T-helper 17 cell (primary cell): ENCODE measurements around the gene TRIM32. TPM values are rescaled to one million over a fixed set of nuclear protein-coding genes. Genes with fewer than 3 reads are reported as not detected.

ENCODE experiments used
- ATAC-seq: fragments of 150-1000 bp; cut with Tn5 transposase; 2 replicates; pipeline ENCODE4 v1.10.0; 2021; ENCODE audit warnings: mild to moderate bottlenecking, moderate library complexity
- DNase-seq, 3 donors: peaks; one replicate each; pipeline versions ENCODE4 v3.0.0 to v3.0.0-alpha.2; 2020 to 2021
- H3K9me3 ChIP-seq: one replicate; pipeline ENCODE4 v1.7.0; 2013; ENCODE audit warnings: low read length, mild to moderate bottlenecking; ENCODE audit not compliant: control insufficient read depth, poor library complexity, severe bottlenecking
- H3K27ac Mint-ChIP-seq: one replicate; pipeline ENCODE4 v1.8.0; 2022; ENCODE audit warnings: mild to moderate bottlenecking, moderate library complexity, mixed read lengths
- H3K27me3 Mint-ChIP-seq: one replicate; pipeline ENCODE4 v1.8.0; 2022; ENCODE audit warnings: mixed read lengths
- H3K36me3 Mint-ChIP-seq: one replicate; pipeline ENCODE4 v1.8.0; 2022; ENCODE audit warnings: low read depth, mixed read lengths
- H3K4me1 Mint-ChIP-seq: one replicate; pipeline ENCODE4 v1.8.0; 2022; ENCODE audit warnings: mild to moderate bottlenecking, mixed read lengths
- H3K4me3 Mint-ChIP-seq: one replicate; pipeline ENCODE4 v1.8.0; 2022; ENCODE audit warnings: mild to moderate bottlenecking, moderate library complexity, mixed read lengths
- total RNA-seq, 4 donors: library from RNA in 2 of 4; stranded (reverse) in 2 of 4; gene quantifications; one replicate each; pipeline ENCODE4 v1.2.3 and lab custom pipeline; 2022 to 2026

The TRIM32 gene, protein sequence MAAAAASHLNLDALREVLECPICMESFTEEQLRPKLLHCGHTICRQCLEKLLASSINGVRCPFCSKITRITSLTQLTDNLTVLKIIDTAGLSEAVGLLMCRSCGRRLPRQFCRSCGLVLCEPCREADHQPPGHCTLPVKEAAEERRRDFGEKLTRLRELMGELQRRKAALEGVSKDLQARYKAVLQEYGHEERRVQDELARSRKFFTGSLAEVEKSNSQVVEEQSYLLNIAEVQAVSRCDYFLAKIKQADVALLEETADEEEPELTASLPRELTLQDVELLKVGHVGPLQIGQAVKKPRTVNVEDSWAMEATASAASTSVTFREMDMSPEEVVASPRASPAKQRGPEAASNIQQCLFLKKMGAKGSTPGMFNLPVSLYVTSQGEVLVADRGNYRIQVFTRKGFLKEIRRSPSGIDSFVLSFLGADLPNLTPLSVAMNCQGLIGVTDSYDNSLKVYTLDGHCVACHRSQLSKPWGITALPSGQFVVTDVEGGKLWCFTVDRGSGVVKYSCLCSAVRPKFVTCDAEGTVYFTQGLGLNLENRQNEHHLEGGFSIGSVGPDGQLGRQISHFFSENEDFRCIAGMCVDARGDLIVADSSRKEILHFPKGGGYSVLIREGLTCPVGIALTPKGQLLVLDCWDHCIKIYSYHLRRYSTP
- total RNA-seq (10 to 100 TPM in 1 of 2 donors, 1 to 10 TPM in 1; 8.6 to 10.8 TPM), total RNA-seq (lab: John Stamatoyannopoulos, UW) (11.4 to 17.6 reads per million in 2 donors)

- peak; percentile 99 for ATAC-seq
- H3K9me3 ChIP-seq: no peaks in the 10 kb centered on the region
- peak within 1 kb of the TSS; percentile 90 for H3K27ac Mint-ChIP-seq
- peaks cover 7% of the 10 kb centered on the region for H3K36me3 Mint-ChIP-seq
- peak; percentile 85 to 95 (median 88) for DNase-seq
- no peaks in the 10 kb centered on the region for H3K27me3 Mint-ChIP-seq
- peaks cover 41% of the 10 kb centered on the region for H3K4me1 Mint-ChIP-seq
- H3K4me3 Mint-ChIP-seq: peak within 1 kb of the TSS; percentile 98
Observed at GRCh38 chr9:116687074-116687753, at the start of gene TRIM32. TRIM32 (plus strand) TSS chr9:116687305; CDS start chr9:116697743, 10,438 bp downstream.

DNA sequence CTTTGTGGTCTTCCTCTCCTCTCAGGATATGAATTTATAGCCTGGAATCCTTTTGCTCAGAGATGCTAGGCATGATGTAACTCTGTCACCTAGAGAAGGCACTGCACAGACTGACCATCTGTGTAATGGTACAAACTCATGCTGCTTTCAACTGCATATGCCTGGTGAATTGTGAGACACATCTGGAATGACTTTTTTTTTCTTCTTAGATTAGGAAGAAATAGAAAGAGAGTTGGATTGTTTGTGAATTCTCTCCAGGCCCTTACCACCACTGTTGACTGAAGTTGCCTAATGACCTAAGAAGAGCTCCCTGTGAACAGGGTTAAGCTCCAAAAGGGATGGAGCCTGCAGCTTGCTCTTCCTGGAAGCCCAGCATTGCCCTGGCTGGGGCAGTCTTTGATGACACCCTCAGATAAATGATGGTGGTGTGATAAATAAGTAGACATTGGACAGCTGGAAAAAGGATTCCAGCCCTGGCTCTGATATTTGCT is 47.8 kb upstream of the TRIM32 start:
- Mint-ChIP-seq H3K4me1 (no peaks in the 10 kb centered on the region), H3K36me3 (peaks cover 3% of the 10 kb centered on the region), H3K27ac (no peak overlapping the region), H3K27me3 (no peaks in the 10 kb centered on the region), H3K4me3 (no peak overlapping the region)
- DNase-seq (no peak), ATAC-seq (no peak)
- no peaks in the 10 kb centered on the region for H3K9me3 ChIP-seq

GRCh38 chr9:116641292-116642059 is 45.6 kb upstream of the TRIM32 start:
- ATAC-seq (no peak), DNase-seq (no peak)
- no peaks in the 10 kb centered on the region for H3K27me3 Mint-ChIP-seq
- peaks cover 6% of the 10 kb centered on the region for H3K36me3 Mint-ChIP-seq
- H3K27ac Mint-ChIP-seq: no peak overlapping the region
- H3K4me3 Mint-ChIP-seq: no peak overlapping the region
- no peaks in the 10 kb centered on the region for H3K9me3 ChIP-seq
- peaks cover 3% of the 10 kb centered on the region for H3K4me1 Mint-ChIP-seq

GRCh38 chr9:116643691-116644090 is 43.4 kb upstream of the TRIM32 start:
- H3K27ac Mint-ChIP-seq: no peak overlapping the region

GRCh38 chr9:116644091-116644688 is 42.9 kb upstream of the TRIM32 start:
- Mint-ChIP-seq H3K27ac (no peak overlapping the region), H3K36me3 (peaks cover 11% of the 10 kb centered on the region), H3K27me3 (no peaks in the 10 kb centered on the region), H3K4me1 (peaks cover 8% of the 10 kb centered on the region), H3K4me3 (no peak overlapping the region)
- ATAC-seq (no peak), DNase-seq (no peak)
- H3K9me3 ChIP-seq: no peaks in the 10 kb centered on the region

More at GRCh38 chr9:116643691-116644090, 43.4 kb upstream of the TRIM32 start:
- ATAC-seq: no peak
- peaks cover 11% of the 10 kb centered on the region for H3K36me3 Mint-ChIP-seq
- H3K27me3 Mint-ChIP-seq: no peaks in the 10 kb centered on the region
- peaks cover 8% of the 10 kb centered on the region for H3K4me1 Mint-ChIP-seq
- no peak overlapping the region for H3K4me3 Mint-ChIP-seq
- DNase-seq: no peak
- H3K9me3 ChIP-seq: no peaks in the 10 kb centered on the region

DNA sequence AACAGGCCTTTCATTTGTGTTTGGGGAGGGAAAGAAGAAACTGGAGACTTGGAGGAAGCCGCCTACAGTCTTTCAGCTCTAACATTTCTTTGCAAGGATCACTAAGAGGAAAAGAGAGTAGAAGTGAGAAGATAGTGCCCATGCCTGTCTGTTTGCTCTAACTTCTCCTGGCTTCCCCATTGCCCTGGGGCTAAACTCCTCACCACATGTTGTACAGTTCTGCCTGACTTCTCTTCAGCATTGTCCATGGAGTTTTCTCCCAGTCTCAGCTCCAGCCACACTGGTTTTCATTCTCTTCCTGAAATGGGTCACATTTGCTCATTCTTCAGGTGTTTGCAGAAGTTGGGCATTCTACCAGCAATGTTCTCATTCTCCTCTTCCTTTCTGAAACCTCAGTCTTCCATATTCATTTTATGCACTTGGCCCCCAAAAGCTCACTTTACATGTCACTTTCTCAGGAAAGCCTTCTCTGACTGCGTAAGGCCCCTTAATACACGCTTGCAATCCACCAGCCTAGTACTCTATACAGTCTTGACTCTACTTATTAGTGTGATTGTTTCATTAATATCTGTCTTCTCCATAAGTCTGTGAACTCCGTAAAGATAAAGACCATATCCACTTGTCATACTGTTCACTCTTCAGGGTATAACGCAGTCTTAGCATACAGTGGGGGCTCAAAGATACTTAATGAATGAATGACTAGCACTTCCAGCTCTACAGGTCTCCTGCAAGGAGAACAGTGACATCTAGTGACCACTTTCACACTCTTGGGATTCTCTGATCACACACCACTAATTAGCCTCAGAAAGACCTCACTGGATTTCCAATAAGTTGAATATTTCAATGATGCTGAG is 40.2 kb upstream of the TRIM32 start:
- DNase-seq (no peak), ATAC-seq (no peak)
- H3K27ac Mint-ChIP-seq: no peak overlapping the region
- H3K27me3 Mint-ChIP-seq: no peaks in the 10 kb centered on the region
- H3K36me3 Mint-ChIP-seq: peaks cover 15% of the 10 kb centered on the region
- peaks cover 8% of the 10 kb centered on the region for H3K4me1 Mint-ChIP-seq
- H3K4me3 Mint-ChIP-seq: no peak overlapping the region
- no peaks in the 10 kb centered on the region for H3K9me3 ChIP-seq

DNA sequence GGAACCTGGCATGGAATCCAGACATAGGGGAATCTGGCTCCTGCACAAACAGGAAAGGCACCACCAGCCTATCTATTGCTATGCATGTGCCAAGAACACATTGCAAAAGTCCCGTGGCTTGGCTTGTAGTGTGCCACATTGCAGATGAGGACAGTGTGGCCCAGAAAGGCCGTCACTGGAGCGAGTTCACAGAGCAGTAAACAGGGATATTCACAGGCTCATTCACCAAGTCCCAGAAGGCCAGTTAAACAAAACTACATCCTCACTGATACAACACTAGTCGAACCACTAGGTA is 39.6 kb upstream of the TRIM32 start:
- no peaks in the 10 kb centered on the region for H3K9me3 ChIP-seq
- Mint-ChIP-seq H3K36me3 (peaks cover 15% of the 10 kb centered on the region), H3K27me3 (no peaks in the 10 kb centered on the region), H3K4me1 (peaks cover 8% of the 10 kb centered on the region), H3K4me3 (no peak overlapping the region), H3K27ac (no peak overlapping the region)
- DNase-seq (no peak), ATAC-seq (no peak)

DNA sequence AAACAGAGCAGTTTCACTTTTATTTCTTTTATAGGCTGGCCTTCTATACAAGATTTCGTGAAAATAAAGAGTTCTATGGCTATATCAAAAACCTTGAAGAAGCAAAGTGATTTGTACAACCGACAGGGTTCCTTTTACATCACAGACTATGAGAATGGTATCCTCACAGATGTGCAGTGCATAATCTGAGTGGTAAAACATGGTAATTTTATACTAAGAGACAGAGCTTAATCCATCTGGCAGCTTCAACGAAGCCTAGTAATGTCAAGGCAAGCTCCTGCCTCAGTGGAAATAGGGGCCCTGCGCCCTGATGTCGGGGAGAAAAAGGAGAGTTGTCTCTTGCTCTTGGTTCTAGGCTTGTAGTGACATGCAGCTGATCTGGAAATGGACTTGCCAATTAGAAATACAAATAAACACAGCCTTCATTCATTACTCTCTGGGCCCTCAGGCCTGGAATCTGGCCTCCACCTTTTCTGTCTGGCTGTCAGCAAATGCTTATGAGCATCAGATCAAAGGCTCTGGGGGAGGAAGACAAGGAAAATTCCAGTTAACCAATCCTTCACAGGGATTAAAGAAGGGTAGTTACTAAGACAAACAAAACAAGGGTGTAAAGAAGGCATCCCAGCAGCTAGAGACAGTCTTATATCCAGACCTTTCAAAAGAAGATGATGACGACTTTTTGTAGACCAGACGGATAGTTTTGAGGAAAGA is 33.6 kb upstream of the TRIM32 start:
- Mint-ChIP-seq H3K27me3 (no peaks in the 10 kb centered on the region), H3K4me3 (no peak overlapping the region), H3K27ac (no peak overlapping the region), H3K4me1 (no peaks in the 10 kb centered on the region), H3K36me3 (peaks cover 4% of the 10 kb centered on the region)
- H3K9me3 ChIP-seq: no peaks in the 10 kb centered on the region
- ATAC-seq: no peak
- DNase-seq: no peak

DNA sequence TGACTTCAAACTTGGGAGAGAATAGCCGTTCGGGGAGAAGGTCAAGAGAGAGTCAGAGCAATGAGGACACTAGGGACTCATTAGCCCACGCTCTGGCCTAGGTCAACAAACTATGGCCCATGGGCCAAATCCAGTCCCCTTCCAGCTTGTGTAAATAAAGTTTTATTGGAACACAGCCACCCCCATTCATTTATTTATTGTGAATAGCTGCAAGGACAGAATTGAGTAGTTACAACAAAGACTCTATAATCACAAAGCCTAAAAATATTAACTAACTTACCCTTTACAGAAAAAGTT is 33.1 kb upstream of the TRIM32 start:
- H3K36me3 Mint-ChIP-seq: peaks cover 4% of the 10 kb centered on the region
- no peaks in the 10 kb centered on the region for H3K27me3 Mint-ChIP-seq
- H3K9me3 ChIP-seq: no peaks in the 10 kb centered on the region
- DNase-seq (no peak), ATAC-seq (no peak)
- H3K4me1 Mint-ChIP-seq: no peaks in the 10 kb centered on the region
- no peak overlapping the region for H3K4me3 Mint-ChIP-seq
- H3K27ac Mint-ChIP-seq: no peak overlapping the region

DNA sequence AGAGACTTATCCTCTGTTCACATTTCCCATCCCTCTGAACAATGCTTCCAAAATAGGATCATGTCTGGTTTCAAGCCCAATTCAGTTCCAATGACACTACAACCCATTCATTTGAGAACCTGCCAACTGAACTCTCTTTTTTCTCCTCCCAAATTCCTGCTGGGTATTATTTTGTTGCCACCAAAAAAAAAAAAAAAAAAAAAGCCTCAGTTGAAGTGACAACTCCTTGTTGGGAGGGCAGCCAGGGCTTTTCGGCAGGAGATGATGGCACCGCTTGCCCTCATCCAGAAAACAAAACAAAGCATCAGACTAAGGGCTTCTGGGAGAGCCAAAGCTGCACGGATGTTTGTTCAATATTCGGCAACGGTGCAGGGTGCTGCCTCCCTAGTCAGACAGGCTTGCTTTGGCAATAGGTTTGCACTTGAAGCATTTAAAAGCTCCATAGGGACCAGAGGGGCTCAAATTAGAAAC is 30.6 kb upstream of the TRIM32 start:
- Mint-ChIP-seq H3K4me3 (no peak overlapping the region), H3K27ac (no peak overlapping the region), H3K4me1 (no peaks in the 10 kb centered on the region), H3K27me3 (peaks cover 5% of the 10 kb centered on the region), H3K36me3 (no peaks in the 10 kb centered on the region)
- ATAC-seq: no peak
- no peaks in the 10 kb centered on the region for H3K9me3 ChIP-seq
- no peak for DNase-seq

GRCh38 chr9:116656977-116657376 is 30.1 kb upstream of the TRIM32 start:
- Mint-ChIP-seq H3K4me3 (no peak overlapping the region), H3K27me3 (peaks cover 5% of the 10 kb centered on the region), H3K4me1 (no peaks in the 10 kb centered on the region), H3K27ac (no peak overlapping the region), H3K36me3 (no peaks in the 10 kb centered on the region)
- DNase-seq (no peak), ATAC-seq (no peak)
- no peaks in the 10 kb centered on the region for H3K9me3 ChIP-seq
